ENCODE data around the gene TGFBR2.

Gene TGFBR2

GRCh38 chr3:30578479-30578878 is 27.9 kb upstream of the TGFBR2 start:
- H2AFZ ChIP-seq (ENCODE audit: low read depth, low read length, severe bottlenecking): no peak overlapping the region
- no peak overlapping the region for H3K9ac ChIP-seq (ENCODE audit: low read length)
- H3K36me3 ChIP-seq (ENCODE audit: low read length): no peaks in the 10 kb centered on the region
- H3K27ac ChIP-seq (ENCODE audit: low read depth, low read length): no peak overlapping the region
- H3K4me2 ChIP-seq (ENCODE audit: low read depth, low read length, poor library complexity, severe bottlenecking): no peak overlapping the region
- no peaks in the 10 kb centered on the region for H3F3A ChIP-seq (ENCODE audit: insufficient read depth)
- no peak for TF ChIP-seq EZH2phosphoT487 (conservative IDR thresholded peaks at IDR 0.05; ENCODE audit: low read length)
- TF ChIP-seq CTCF (IDR thresholded peaks at IDR 0.05; ENCODE audit: insufficient read depth, low read length, poor library complexity, severe bottlenecking): no peak
- no peaks in the 10 kb centered on the region for H3K9me3 ChIP-seq (ENCODE audit: insufficient read depth, low read length)
- H4K20me1 ChIP-seq (ENCODE audit: low read depth, low read length): no peaks in the 10 kb centered on the region
- H3K79me2 ChIP-seq (ENCODE audit: insufficient read depth, low read length): no peaks in the 10 kb centered on the region
- no peak overlapping the region for H3K4me3 ChIP-seq (ENCODE audit: insufficient read depth, low read length, poor library complexity, severe bottlenecking)
- H3K27me3 ChIP-seq (ENCODE audit: low read length): no peaks in the 10 kb centered on the region
- H3K9me2 ChIP-seq (replicated peaks; ENCODE audit: insufficient read depth, low read length): no peaks in the 10 kb centered on the region

GRCh38 chr3:30578986-30579579 is 27.3 kb upstream of the TGFBR2 start:
- Histone ChIP-seq H3K27ac (ENCODE audit: low read depth, low read length) (no peak overlapping the region), H3K4me2 (ENCODE audit: low read depth, low read length, poor library complexity, severe bottlenecking) (no peak overlapping the region), H3K9ac (ENCODE audit: low read length) (no peak overlapping the region), H3K4me3 (ENCODE audit: insufficient read depth, low read length, poor library complexity, severe bottlenecking) (no peak overlapping the region), H4K20me1 (ENCODE audit: low read depth, low read length) (no peaks in the 10 kb centered on the region), H3K27me3 (ENCODE audit: low read length) (no peaks in the 10 kb centered on the region), H3K9me2 (replicated peaks; ENCODE audit: insufficient read depth, low read length) (no peaks in the 10 kb centered on the region), H3K79me2 (ENCODE audit: insufficient read depth, low read length) (no peaks in the 10 kb centered on the region), H3K36me3 (ENCODE audit: low read length) (no peaks in the 10 kb centered on the region), H2AFZ (ENCODE audit: low read depth, low read length, severe bottlenecking) (no peak overlapping the region), H3F3A (ENCODE audit: insufficient read depth) (no peaks in the 10 kb centered on the region), H3K9me3 (ENCODE audit: insufficient read depth, low read length) (no peaks in the 10 kb centered on the region)
- no peak for TF ChIP-seq EZH2phosphoT487 (conservative IDR thresholded peaks at IDR 0.05; ENCODE audit: low read length)
- no peak for TF ChIP-seq CTCF (IDR thresholded peaks at IDR 0.05; ENCODE audit: insufficient read depth, low read length, poor library complexity, severe bottlenecking)

GRCh38 chr3:30581067-30581585 is 25.3 kb upstream of the TGFBR2 start:
- H3K4me2 ChIP-seq (ENCODE audit: low read depth, low read length, poor library complexity, severe bottlenecking): no peak overlapping the region
- no peaks in the 10 kb centered on the region for H3K27me3 ChIP-seq (ENCODE audit: low read length)
- H3K9me3 ChIP-seq (ENCODE audit: insufficient read depth, low read length): no peaks in the 10 kb centered on the region
- TF ChIP-seq EZH2phosphoT487 (conservative IDR thresholded peaks at IDR 0.05; ENCODE audit: low read length): no peak
- no peak for TF ChIP-seq CTCF (IDR thresholded peaks at IDR 0.05; ENCODE audit: insufficient read depth, low read length, poor library complexity, severe bottlenecking)
- H4K20me1 ChIP-seq (ENCODE audit: low read depth, low read length): no peaks in the 10 kb centered on the region
- no peak overlapping the region for H3K9ac ChIP-seq (ENCODE audit: low read length)
- no peaks in the 10 kb centered on the region for H3K79me2 ChIP-seq (ENCODE audit: insufficient read depth, low read length)
- H3K27ac ChIP-seq (ENCODE audit: low read depth, low read length): no peak overlapping the region
- H2AFZ ChIP-seq (ENCODE audit: low read depth, low read length, severe bottlenecking): no peak overlapping the region
- no peak overlapping the region for H3K4me3 ChIP-seq (ENCODE audit: insufficient read depth, low read length, poor library complexity, severe bottlenecking)
- no peaks in the 10 kb centered on the region for H3K36me3 ChIP-seq (ENCODE audit: low read length)
- no peaks in the 10 kb centered on the region for H3K9me2 ChIP-seq (replicated peaks; ENCODE audit: insufficient read depth, low read length)
- no peaks in the 10 kb centered on the region for H3F3A ChIP-seq (ENCODE audit: insufficient read depth)

Measured in SU-DHL-6 (cell line).